Pancreas (tissue), 10 donors: ENCODE results near the gene CABLES1. TPM values are rescaled to one million over a fixed set of nuclear protein-coding genes. Genes with fewer than 3 reads are reported as not detected.
"Not testable (repeated sequence)": the region's sequence is repeated elsewhere in the genome, so short reads cannot be mapped to it uniquely, and the experiment has no call there.

ENCODE experiments used
- ATAC-seq, 4 donors: fragments of 200-7000 bp; cut with Tn5 transposase; one replicate each; pipeline versions ENCODE4 v1.8.0 to v1.9.1; 2020; ENCODE audit warnings: mild to moderate bottlenecking in 4 of 4, moderate library complexity in 4 of 4
- DNase-seq, 6 donors: peaks; one replicate each; pipeline ENCODE4 v3.0.0-alpha.2; 2020
- FAIRE-seq: peaks from 2 replicates; lab custom pipeline; 2012; peaks lifted over from hg19 to GRCh38; lab: Jason Lieb, UNC
- H3K27ac ChIP-seq, 4 donors: fragments of 200-600 bp; sonication (generic); 1 replicate in 3 of 4; 2 replicates in 1 of 4; pipeline versions ENCODE4 v1.5.0 to v1.8.0; 2020
- H3K27me3 ChIP-seq, 4 donors: fragments of 200-600 bp; one replicate each; pipeline ENCODE4 v1.8.0; 2021
- H3K36me3 ChIP-seq, 3 donors: fragments of 200-600 bp; sonication (generic) in 1 of 3; one replicate each; pipeline versions ENCODE4 v1.5.0 to v1.8.0; 2020 to 2021
- H3K4me1 ChIP-seq, 3 donors: fragments of 200-600 bp; one replicate each; pipeline ENCODE4 v1.8.0; 2021
- H3K4me3 ChIP-seq, 4 donors: fragments of 200-600 bp; sonication (generic) in 2 of 4; one replicate each; pipeline versions ENCODE4 v1.5.0 to v1.8.0; 2020 to 2021
- H3K9me3 ChIP-seq, 4 donors: fragments of 200-600 bp; one replicate each; pipeline ENCODE4 v1.8.0; 2021
- WGBS, 2 donors: extraction: QIAGEN DNeasy Blood & Tissue Kit; methylation state at CpG; one replicate each; pipeline ENCODE4 v1.1.7; 2013; 5-methylcytosine and 5-hydroxymethylcytosine counted together
- intact Hi-C, 3 donors: fragments of 100-400 bp; cut with DNase I; formaldehyde crosslinking; loops; one replicate each; pipeline versions ENCODE4 v1.11.1 to v1.14.2; 2022
- polyA plus RNA-seq, 2 donors: library from polyadenylated mRNA; stranded (reverse); fragments of 200-250 nt; gene quantifications; one replicate each; pipeline ENCODE4 v1.2.3, GENCODE V29; 2013
- total RNA-seq, 6 donors: library from RNA; stranded (reverse); fragmentation: NEBNext Ultra II Directional in 4 of 6; extraction: Animal tissue kit (Norgen Biotek cat#: 25700) in 4 of 6; gene quantifications; one replicate each; pipeline versions ENCODE4 v1.2.1 to v1.2.4, GENCODE V29; 2021 to 2023
- TF ChIP-seq, protein P1 (sequence below), 4 donors: fragments of 200-600 bp; sonication (generic) in 3 of 4; IDR thresholded peaks; one replicate each; pipeline versions ENCODE4 v1.5.0 to v1.8.0; 2021; ENCODE audit warnings: antibody characterized with exemption in 4 of 4
- donor health status: healthy with polysubstance abuse.
- donor health status: DM: no; HTN: no; CAD: no; lungs with moderate emphysema.
- donor health status: DM: no; HTN: no; CAD: no.
- donor health status: control.
- donor health status: control.
- donor health status: Bipolar disorder and iron deficiency.
- donor health status: DM: yes; HTN: yes; CAD: no.
- donor health status: DM: no; HTN: no; CAD: no.
- donor health status: DM: no; HTN: no; CAD: no.
- donor health status: DM: yes; HTN: yes; CAD: no.

The CABLES1 gene
- total and polyA plus RNA-seq, 8 donors: 2.0 to 5.7 (median 3.2) TPM

DNA sequence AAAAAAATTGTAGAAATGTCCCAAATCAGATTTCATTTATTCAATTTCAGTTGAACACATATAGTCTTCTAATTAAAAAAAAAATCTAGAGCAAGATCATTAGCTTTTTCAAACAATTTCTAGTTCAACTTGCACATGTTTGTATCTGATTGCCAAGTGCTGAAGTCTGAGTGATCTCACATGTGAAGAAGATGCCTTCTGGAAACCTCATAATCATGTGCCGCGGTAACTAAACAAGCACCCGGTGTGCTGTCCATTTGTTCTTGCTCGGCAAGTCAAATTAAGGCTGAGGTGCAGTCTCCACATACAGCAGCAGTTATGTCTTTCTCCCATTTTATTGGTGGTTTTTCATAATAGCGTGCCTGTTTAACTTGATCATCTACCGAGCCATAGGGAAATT is 18.7 kb downstream of the CABLES1 start:
- no peaks in the 10 kb centered on the region for H3K36me3 ChIP-seq
- WGBS, 2 donors: 86 to 91% methylated on average over 6 of the region's 6 CpGs
- H3K4me3 ChIP-seq: no peak overlapping the region
- H3K4me1 ChIP-seq: no peaks in the 10 kb centered on the region
- DNase-seq (no peak), FAIRE-seq (no peak), ATAC-seq (no peak)
- TF ChIP-seq, protein P1, sequence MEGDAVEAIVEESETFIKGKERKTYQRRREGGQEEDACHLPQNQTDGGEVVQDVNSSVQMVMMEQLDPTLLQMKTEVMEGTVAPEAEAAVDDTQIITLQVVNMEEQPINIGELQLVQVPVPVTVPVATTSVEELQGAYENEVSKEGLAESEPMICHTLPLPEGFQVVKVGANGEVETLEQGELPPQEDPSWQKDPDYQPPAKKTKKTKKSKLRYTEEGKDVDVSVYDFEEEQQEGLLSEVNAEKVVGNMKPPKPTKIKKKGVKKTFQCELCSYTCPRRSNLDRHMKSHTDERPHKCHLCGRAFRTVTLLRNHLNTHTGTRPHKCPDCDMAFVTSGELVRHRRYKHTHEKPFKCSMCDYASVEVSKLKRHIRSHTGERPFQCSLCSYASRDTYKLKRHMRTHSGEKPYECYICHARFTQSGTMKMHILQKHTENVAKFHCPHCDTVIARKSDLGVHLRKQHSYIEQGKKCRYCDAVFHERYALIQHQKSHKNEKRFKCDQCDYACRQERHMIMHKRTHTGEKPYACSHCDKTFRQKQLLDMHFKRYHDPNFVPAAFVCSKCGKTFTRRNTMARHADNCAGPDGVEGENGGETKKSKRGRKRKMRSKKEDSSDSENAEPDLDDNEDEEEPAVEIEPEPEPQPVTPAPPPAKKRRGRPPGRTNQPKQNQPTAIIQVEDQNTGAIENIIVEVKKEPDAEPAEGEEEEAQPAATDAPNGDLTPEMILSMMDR (IDR thresholded peaks at IDR 0.05): no peak
- no peaks in the 10 kb centered on the region for H3K9me3 ChIP-seq
- H3K27me3 ChIP-seq: no peaks in the 10 kb centered on the region
- intact Hi-C loops: no loop called here
- no peak overlapping the region for H3K27ac ChIP-seq

DNA sequence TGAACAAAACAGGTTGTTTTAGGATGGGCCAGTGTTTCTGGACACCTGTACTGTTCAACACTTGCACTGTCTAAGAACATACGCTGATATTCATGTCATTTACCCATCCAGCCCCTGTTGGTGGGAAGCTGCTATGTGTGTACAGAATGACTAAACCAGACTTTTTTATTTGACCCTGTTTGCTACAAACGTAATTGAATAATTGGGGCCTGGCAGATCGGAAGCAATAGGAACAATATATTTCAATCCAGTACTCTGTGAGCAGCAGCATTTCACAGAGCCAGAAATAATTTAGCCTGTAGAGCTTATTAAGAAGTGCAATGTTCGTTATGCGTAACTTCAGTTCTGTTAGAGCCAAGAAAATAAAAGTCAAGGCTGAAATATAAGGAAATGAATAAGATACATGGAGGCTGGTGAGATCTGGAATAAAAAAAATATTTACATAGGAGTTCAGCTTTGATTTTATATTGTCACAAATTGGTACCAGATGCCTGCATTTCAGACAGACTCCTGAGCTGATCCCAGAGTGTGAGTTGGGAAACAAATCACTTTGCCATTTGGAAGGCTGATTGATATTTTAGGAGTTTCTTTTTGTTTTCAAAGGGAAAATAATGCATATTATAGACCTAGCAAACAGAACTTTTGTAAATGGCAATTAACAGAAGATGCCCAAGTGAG is 19.7 kb downstream of the CABLES1 start:
- no peaks in the 10 kb centered on the region for H3K4me1 ChIP-seq
- H3K4me3 ChIP-seq: no peak overlapping the region
- H3K9me3 ChIP-seq: no peaks in the 10 kb centered on the region
- ATAC-seq (no peak), FAIRE-seq (no peak), DNase-seq (no peak)
- 86% methylated on average over 5 of the region's 5 CpGs for WGBS, 2 donors
- TF ChIP-seq, protein P1 (IDR thresholded peaks at IDR 0.05): no peak
- intact Hi-C loops: no loop called here
- H3K27ac ChIP-seq: no peak overlapping the region
- H3K27me3 ChIP-seq: no peaks in the 10 kb centered on the region
- no peaks in the 10 kb centered on the region for H3K36me3 ChIP-seq

DNA sequence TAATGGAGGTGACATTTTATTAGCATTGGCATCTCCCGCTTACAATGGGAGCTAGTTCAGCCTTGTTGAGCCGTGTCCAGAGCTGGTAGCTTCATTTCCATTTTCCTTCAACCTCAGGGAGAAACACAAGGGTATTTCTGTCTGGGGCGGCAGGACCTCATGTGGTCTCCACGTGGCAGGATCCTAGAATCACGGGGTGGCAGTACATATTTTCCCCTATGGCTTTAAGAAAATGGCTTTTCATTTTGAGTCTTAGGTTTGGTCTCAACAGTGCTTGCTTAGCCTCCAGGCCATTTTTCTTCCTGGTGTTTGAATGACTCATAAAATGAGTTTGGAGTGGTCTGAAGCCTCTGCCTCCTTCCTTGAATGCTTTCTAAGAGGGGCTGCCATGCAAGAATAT is 20.3 kb downstream of the CABLES1 start:
- Histone ChIP-seq H3K9me3 (no peaks in the 10 kb centered on the region), H3K27ac (no peak overlapping the region), H3K4me3 (no peak overlapping the region), H3K36me3 (no peaks in the 10 kb centered on the region), H3K27me3 (no peaks in the 10 kb centered on the region), H3K4me1 (no peaks in the 10 kb centered on the region)
- FAIRE-seq (no peak), DNase-seq (no peak), ATAC-seq (no peak)
- 89 to 91% methylated on average over 5 of the region's 5 CpGs for WGBS, 2 donors
- TF ChIP-seq, protein P1 (IDR thresholded peaks at IDR 0.05): no peak
- intact Hi-C loops: no loop called here

DNA sequence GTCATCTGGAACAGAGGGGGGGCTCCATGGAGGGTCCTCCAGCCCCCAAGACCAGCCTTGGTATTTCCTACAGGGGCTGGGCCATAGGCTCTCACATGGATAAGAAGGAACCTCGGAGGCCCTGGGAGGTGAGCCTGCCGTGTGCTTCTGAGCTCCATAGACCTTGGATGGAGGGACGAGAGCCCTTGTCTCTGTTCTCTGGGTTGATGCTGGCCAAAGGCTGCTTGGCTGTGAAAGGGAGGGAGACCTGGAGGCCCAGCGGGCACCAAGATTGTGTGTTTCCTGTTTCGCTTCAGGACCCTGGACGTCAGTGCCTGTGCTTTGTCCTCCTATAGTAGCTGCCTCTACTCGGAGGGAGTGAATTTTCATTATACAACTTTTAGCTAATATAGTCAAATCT is 20.8 kb downstream of the CABLES1 start:
- Histone ChIP-seq H3K36me3 (no peaks in the 10 kb centered on the region), H3K27me3 (no peaks in the 10 kb centered on the region), H3K27ac (no peak overlapping the region), H3K4me1 (no peaks in the 10 kb centered on the region), H3K9me3 (no peaks in the 10 kb centered on the region), H3K4me3 (no peak overlapping the region)
- TF ChIP-seq, protein P1 (IDR thresholded peaks at IDR 0.05): no peak
- DNase-seq: no peak
- intact Hi-C loops: no loop called here
- no peak for FAIRE-seq
- WGBS, 2 donors: 94 to 96% methylated on average over 7 of the region's 7 CpGs
- ATAC-seq: no peak

DNA sequence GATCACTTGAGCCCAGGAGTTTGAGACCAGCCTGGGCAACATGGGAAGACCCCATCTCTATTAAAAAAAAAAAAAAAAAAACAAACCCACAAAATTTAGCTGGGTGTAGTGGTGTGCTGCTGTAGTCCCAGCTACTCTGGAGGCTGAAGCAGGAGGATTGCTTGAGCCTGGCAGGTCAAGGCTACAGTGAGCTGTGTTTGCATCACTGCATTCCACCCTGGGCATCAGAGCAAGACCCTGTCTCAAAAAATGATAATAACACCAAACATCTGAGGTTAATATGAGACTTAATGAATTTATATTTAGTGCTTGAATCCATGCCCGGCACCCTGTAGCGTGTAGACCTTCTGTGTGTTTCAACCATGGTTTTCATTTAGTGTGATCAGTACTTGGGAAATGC is 22.8 kb downstream of the CABLES1 start:
- intact Hi-C loops: no loop called here
- ATAC-seq (no peak), DNase-seq (no peak), FAIRE-seq (no peak)
- Histone ChIP-seq H3K9me3 (no peaks in the 10 kb centered on the region), H3K4me3 (no peak overlapping the region), H3K4me1 (no peaks in the 10 kb centered on the region), H3K27ac (no peak overlapping the region), H3K27me3 (no peaks in the 10 kb centered on the region), H3K36me3 (no peaks in the 10 kb centered on the region)
- TF ChIP-seq, protein P1 (IDR thresholded peaks at IDR 0.05): no peak
- WGBS, 2 donors: 96 to 99% methylated on average over 2 of the region's 2 CpGs

DNA sequence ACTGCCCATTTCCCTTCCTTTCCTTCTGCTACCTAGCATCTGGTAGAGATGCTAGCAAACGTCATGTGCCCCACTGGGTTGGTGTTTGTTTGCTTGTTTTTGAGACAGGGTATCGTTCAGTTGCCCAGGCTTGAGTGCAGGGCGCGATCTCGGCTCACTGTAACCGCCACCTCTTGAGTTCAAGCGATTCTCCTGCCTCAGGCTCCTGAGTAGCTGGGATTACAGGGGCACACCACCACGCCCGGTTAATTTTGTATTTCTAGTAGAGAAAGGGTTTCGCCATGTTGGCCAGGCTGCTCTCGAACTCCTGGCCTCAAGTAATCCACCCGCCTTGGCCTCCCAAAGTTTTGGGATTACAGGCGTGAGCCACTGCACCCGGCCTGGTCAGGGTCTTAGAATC is 23.6 kb downstream of the CABLES1 start:
- DNase-seq, H3K27me3 ChIP-seq, H3K4me1 ChIP-seq, ATAC-seq, H3K4me3 ChIP-seq, FAIRE-seq, H3K27ac ChIP-seq, H3K36me3 ChIP-seq, intact Hi-C loops, H3K9me3 ChIP-seq: not testable (repeated sequence)
- WGBS, 2 donors: 93 to 94% methylated on average over 14 of the region's 14 CpGs
